Mucosa of descending colon (tissue), 3 donors: ENCODE results near the gene LMBRD2. TPM values are rescaled to one million over a fixed set of nuclear protein-coding genes. Genes with fewer than 3 reads are reported as not detected.

ENCODE experiments used
- ATAC-seq: fragments of 200-7000 bp; cut with Tn5 transposase; one replicate; pipeline ENCODE4 v1.9.1; 2020; ENCODE audit warnings: mild to moderate bottlenecking, moderate library complexity
- DNase-seq, 3 donors: peaks; one replicate each; pipeline ENCODE4 v3.0.0-alpha.2; 2020
- H3K36me3 ChIP-seq: fragments of 200-600 bp; one replicate; pipeline ENCODE4 v1.8.0; 2021; ENCODE audit warnings: low read depth, mild to moderate bottlenecking
- H3K4me1 ChIP-seq: fragments of 200-600 bp; one replicate; pipeline ENCODE4 v1.8.0; 2021; ENCODE audit warnings: low read depth, mild to moderate bottlenecking
- H3K4me3 ChIP-seq: fragments of 200-600 bp; one replicate; pipeline ENCODE4 v1.8.0; 2021; ENCODE audit warnings: mild to moderate bottlenecking
- H3K9me3 ChIP-seq: fragments of 200-600 bp; one replicate; pipeline ENCODE4 v1.8.0; 2021; ENCODE audit warnings: mild to moderate bottlenecking
- CTCF ChIP-seq: fragments of 200-600 bp; IDR thresholded peaks from one replicate; pipeline ENCODE4 v1.8.0; 2022; ENCODE audit warnings: antibody characterized with exemption, mild to moderate bottlenecking
- intact Hi-C, 2 donors: fragments of 100-400 bp; cut with DNase I in 1 of 2; cut with micrococcal nuclease in 1 of 2; formaldehyde crosslinking; loops; one replicate each; pipeline versions ENCODE4 v1.11.0 to v1.11.1; 2022; cut with DNase I, micrococcal nuclease
- total RNA-seq, 3 donors: library from RNA; stranded (reverse); fragmentation: NEBNext Ultra II Directional in 2 of 3; extraction: Animal tissue kit (Norgen Biotek cat#: 25700) in 2 of 3; gene quantifications; one replicate each; pipeline versions ENCODE4 v1.2.1 to v1.2.4, GENCODE V29; 2021 to 2023
- donor health status: DM: no; HTN: no; CAD: no; lungs with moderate emphysema.
- donor health status: DM: no; HTN: no; CAD: no.
- donor health status: DM: no; HTN: yes; CAD: no.

LMBRD2 gene
- total RNA-seq, 3 donors from 2014 or later, result 14.8 to 18.0 (median 16.7) TPM

DNA sequence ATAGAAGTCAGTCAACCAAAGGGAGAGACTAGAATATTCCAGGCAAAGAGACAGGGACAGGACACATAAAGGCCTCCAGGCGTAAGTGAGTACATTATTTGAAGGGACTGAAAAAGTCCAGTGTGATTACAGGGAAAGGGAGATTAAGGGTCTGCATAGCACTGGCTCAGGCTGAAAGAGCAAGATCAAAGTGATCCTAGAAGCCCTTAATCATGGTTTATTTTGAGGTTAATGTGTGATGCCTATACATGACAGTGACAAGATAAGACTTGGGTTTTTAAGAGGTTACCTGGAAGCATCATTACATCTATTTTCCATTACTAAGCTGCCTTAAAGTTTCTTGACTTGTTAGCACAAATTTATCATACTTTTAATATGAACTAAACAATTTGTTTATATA, 25.8 kb downstream of the LMBRD2 start:
- no peaks in the 10 kb centered on the region for H3K4me1 ChIP-seq
- no peak for TF ChIP-seq CTCF
- peaks cover 4% of the 10 kb centered on the region for H3K36me3 ChIP-seq
- H3K9me3 ChIP-seq, result peaks cover 2% of the 10 kb centered on the region
- ATAC-seq, result no peak
- DNase-seq, result no peak
- H3K4me3 ChIP-seq, result no peak overlapping the region
- intact Hi-C loops, result no loop called here

DNA sequence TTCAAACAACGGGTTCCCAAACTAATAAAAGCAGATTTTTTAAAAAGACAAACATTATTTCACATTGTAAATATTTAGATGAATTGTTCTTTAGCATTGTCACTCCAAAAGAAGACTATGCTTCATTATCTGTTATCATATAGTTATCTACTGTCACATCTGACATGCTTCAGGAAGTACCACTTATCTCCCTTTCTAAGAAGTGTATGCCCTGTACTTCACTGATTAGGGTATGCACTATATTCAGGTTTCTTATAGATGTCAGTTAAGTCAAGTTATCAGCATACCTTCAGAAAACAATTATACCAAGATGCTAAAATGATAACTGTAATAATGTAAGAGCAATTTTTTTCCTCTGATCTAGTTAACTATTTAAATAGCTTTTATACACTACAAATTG, 40.4 kb downstream of the LMBRD2 start:
- intact Hi-C loops, result no loop called here
- Histone ChIP-seq H3K9me3 (no peaks in the 10 kb centered on the region), H3K4me3 (no peak overlapping the region), H3K4me1 (no peaks in the 10 kb centered on the region), H3K36me3 (no peaks in the 10 kb centered on the region)
- TF ChIP-seq CTCF, result no peak
- no peak for DNase-seq
- ATAC-seq, result no peak

DNA sequence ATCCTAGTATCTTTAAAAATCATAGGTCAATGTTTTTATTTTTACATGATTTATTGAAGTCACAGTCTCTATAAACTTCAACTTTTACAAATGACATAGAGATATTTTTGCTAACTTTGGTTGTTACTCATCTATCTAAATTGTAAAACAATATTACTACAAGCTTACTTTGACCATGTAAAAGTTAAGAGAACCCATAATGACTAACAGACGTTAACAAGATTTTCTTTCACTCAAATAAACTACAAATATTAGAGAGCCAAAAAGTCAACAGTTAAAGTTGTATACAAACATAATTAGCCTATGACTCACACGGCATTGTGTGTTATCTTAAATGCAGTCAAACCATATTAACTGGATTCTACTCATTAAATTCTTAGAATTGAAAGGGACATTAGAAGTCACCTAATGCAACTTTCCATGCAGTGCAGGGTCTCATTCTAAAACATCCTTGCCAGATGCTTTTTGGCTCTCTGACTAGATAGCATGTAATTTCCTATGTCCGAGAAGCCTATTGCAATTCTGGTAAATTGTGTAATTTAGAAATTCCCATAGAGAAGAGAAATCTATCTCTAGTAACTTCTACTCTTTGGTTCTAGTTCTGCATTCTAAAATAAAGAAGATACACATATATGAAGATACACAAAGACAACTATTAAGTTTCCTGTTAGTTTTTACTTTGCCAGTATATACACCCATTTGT, 42.8 kb downstream of the LMBRD2 start:
- H3K36me3 ChIP-seq, result peaks cover 9% of the 10 kb centered on the region
- ATAC-seq, result no peak
- no peak for DNase-seq
- intact Hi-C loops, result no loop called here
- TF ChIP-seq CTCF, result no peak
- no peak overlapping the region for H3K4me3 ChIP-seq
- no peaks in the 10 kb centered on the region for H3K9me3 ChIP-seq
- no peaks in the 10 kb centered on the region for H3K4me1 ChIP-seq

GRCh38 chr5:36105819-36106218, 45.9 kb downstream of the LMBRD2 start:
- Histone ChIP-seq H3K9me3 (no peaks in the 10 kb centered on the region), H3K4me1 (no peaks in the 10 kb centered on the region), H3K36me3 (peaks cover 9% of the 10 kb centered on the region), H3K4me3 (no peak overlapping the region)
- no peak for DNase-seq
- no peak for TF ChIP-seq CTCF
- intact Hi-C loops, result no loop called here
- no peak for ATAC-seq

DNA sequence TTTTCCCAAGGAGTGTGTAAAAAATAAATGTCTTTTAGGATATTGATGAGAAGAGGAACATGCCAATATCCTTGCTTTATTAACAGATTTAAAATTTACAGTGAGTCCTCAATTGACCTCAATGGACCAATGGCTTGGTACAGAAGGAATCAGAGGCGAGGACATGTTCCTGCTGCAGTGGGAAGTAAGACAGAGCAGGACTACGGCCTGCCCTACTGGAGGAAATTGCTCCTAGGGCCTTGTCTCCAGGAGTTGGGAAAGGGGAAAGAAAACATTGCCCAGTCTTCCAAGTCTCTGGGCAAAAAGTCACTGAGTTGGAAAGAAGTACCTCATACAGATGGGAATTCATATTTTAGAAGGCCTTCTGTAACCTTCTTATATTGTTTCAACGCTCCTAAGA, 51.9 kb downstream of the LMBRD2 start:
- H3K36me3 ChIP-seq, result peaks cover 6% of the 10 kb centered on the region
- TF ChIP-seq CTCF, result no peak
- intact Hi-C loops, result no loop called here
- no peaks in the 10 kb centered on the region for H3K4me1 ChIP-seq
- H3K4me3 ChIP-seq, result no peak overlapping the region
- H3K9me3 ChIP-seq, result no peaks in the 10 kb centered on the region
- DNase-seq (no peak), ATAC-seq (no peak)

GRCh38 chr5:36096486-36096885, 55.2 kb downstream of the LMBRD2 start:
- H3K36me3 ChIP-seq, result no peaks in the 10 kb centered on the region
- TF ChIP-seq CTCF, result no peak
- H3K4me3 ChIP-seq, result no peak overlapping the region
- H3K4me1 ChIP-seq, result no peaks in the 10 kb centered on the region
- H3K9me3 ChIP-seq, result no peaks in the 10 kb centered on the region
- DNase-seq (no peak), ATAC-seq (no peak)
- intact Hi-C loops, result no loop called here
